ENCODE data around the gene ZCCHC7.

DNA sequence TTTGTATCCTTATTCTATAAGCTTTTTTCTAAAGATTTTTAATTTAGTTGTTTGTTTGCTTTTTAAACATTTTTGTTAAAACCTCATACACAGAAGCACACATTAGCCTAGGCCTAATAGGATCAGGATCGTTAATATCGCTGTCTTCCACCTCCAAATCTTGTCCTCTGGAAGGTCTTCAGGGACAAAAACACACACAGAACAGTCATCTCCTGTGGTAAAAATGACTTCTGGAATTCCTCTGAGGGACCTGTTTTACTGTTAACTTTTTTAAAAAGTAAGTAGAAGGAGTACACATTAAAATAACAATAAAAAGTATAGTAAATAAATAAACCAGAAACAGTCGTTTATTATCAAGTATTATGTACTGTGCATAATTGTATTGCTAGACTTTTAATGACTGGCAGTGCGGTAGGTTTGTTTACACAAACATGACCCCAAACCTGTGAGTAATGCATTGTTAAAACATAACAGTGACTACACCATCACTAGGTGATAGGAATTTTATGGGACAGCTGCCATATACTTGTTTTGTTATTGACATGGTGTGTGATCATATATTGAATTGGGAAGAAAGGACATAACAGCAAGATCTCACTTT is 109.6 kb downstream of the ZCCHC7 start:
- TF ChIP-seq, protein P1, sequence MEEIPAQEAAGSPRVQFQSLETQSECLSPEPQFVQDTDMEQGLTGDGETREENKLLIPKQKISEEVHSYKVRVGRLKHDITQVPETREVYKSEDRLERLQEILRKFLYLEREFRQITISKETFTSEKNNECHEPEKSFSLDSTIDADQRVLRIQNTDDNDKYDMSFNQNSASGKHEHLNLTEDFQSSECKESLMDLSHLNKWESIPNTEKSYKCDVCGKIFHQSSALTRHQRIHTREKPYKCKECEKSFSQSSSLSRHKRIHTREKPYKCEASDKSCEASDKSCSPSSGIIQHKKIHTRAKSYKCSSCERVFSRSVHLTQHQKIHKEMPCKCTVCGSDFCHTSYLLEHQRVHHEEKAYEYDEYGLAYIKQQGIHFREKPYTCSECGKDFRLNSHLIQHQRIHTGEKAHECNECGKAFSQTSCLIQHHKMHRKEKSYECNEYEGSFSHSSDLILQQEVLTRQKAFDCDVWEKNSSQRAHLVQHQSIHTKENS (CRISPR knock-in tag; IDR thresholded peaks at IDR 0.05) = no peak
- TF ChIP-seq, protein P2, sequence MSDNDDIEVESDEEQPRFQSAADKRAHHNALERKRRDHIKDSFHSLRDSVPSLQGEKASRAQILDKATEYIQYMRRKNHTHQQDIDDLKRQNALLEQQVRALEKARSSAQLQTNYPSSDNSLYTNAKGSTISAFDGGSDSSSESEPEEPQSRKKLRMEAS (CRISPR knock-in tag; IDR thresholded peaks at IDR 0.05) = no peak
- TF ChIP-seq DNMT1 (IDR thresholded peaks at IDR 0.05) (no peak), SRF (CRISPR knock-in tag; IDR thresholded peaks at IDR 0.05) (no peak), MTA3 (IDR thresholded peaks at IDR 0.05; ENCODE audit: borderline replicate concordance) (no peak), HDAC3 (IDR thresholded peaks at IDR 0.05; ENCODE audit: borderline replicate concordance, partially characterized antibody) (no peak)
- TF ChIP-seq, protein P3, sequence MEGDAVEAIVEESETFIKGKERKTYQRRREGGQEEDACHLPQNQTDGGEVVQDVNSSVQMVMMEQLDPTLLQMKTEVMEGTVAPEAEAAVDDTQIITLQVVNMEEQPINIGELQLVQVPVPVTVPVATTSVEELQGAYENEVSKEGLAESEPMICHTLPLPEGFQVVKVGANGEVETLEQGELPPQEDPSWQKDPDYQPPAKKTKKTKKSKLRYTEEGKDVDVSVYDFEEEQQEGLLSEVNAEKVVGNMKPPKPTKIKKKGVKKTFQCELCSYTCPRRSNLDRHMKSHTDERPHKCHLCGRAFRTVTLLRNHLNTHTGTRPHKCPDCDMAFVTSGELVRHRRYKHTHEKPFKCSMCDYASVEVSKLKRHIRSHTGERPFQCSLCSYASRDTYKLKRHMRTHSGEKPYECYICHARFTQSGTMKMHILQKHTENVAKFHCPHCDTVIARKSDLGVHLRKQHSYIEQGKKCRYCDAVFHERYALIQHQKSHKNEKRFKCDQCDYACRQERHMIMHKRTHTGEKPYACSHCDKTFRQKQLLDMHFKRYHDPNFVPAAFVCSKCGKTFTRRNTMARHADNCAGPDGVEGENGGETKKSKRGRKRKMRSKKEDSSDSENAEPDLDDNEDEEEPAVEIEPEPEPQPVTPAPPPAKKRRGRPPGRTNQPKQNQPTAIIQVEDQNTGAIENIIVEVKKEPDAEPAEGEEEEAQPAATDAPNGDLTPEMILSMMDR (IDR thresholded peaks at IDR 0.05 in 2 of 3, conservative IDR thresholded peaks at IDR 0.05 in 1 of 3; ENCODE audit: insufficient read depth in 2 of 3, low read depth in 1 of 3, low read length in 3 of 3) = no peak
